Activated naive CD8-positive, alpha-beta T cell treated with anti-CD3 and anti-CD28 coated beads for 36 hours (primary cell): ENCODE data around the gene ARAP3. TPM values are rescaled to one million over a fixed set of nuclear protein-coding genes. Genes with fewer than 3 reads are reported as not detected.
A peak's percentile ranks its signal among the peaks of the same experiment; 100 is the strongest.
"Not testable (repeated sequence)": the region's sequence is repeated elsewhere in the genome, so short reads cannot be mapped to it uniquely, and the experiment has no call there.

Source experiments
- DNase-seq: peaks from one replicate; pipeline ENCODE4 v3.0.0; 2021
- H3K27ac Mint-ChIP-seq: one replicate; pipeline ENCODE4 v1.8.0; 2022; ENCODE audit warnings: mild to moderate bottlenecking, moderate library complexity, mixed read lengths
- H3K27me3 Mint-ChIP-seq: one replicate; pipeline ENCODE4 v1.8.0; 2022; ENCODE audit warnings: mild to moderate bottlenecking, mixed read lengths
- H3K36me3 Mint-ChIP-seq: one replicate; pipeline ENCODE4 v1.8.0; 2021; ENCODE audit warnings: mild to moderate bottlenecking, mixed read lengths
- H3K4me1 Mint-ChIP-seq: one replicate; pipeline ENCODE4 v1.8.0; 2021; ENCODE audit warnings: mixed read lengths
- H3K4me3 Mint-ChIP-seq: one replicate; pipeline ENCODE4 v1.8.0; 2022; ENCODE audit warnings: mild to moderate bottlenecking, moderate library complexity, mixed read lengths
- H3K9me3 Mint-ChIP-seq: one replicate; pipeline ENCODE4 v1.8.0; 2022; ENCODE audit warnings: mixed read lengths
- total RNA-seq, 2 experiments: library from RNA; stranded (reverse); gene quantifications; one replicate each; pipeline ENCODE4 v1.2.3, GENCODE V29; 2021

The ARAP3 gene
- total RNA-seq, 2 experiments from 2014 or later: 4.1 to 5.7 TPM

DNA sequence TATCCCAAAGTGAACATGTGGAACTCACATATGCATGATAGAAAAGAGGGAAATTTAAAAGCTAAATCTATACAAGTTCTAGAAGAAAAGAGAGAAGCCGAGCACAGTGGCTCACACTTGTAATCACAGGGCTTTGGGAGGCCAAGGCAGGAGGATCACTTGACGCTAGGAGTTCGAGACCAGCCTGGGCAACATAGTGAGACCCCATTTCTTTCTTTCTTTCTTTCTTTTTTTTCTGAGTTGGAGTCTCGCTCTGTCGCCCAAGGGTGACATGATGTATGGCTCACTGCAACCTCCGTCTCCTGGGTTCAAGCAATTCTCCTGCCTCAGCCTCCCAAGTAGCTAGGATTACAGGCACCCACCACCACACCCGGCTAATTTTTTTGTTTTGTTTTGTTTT, 72.1 kb downstream of the ARAP3 start:
- not testable (repeated sequence) for H3K27me3 Mint-ChIP-seq, H3K4me3 Mint-ChIP-seq, DNase-seq, H3K9me3 Mint-ChIP-seq
- Mint-ChIP-seq H3K27ac (peak overlapping the region; percentile 54), H3K36me3 (peaks cover 42% of the 10 kb centered on the region), H3K4me1 (peaks cover 77% of the 10 kb centered on the region)

DNA sequence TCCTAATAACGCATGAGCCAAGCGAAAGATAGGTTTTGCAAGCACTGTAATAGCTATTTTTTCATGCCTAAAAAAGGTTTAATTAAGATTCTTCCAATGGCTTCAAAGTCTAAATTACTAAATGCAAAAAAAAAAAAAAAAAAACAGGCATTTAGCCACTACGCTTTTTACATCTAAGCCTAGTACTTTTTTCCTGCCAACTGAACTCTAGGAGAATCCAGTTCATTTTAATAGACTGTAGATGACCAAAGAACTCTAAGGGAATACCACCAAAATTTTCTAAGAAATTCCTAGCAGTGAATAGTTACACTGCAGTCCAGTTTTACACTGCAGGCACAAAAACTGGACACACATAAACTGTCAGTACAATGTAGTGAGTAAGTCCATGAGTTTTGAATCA, 73.0 kb downstream of the ARAP3 start:
- Mint-ChIP-seq H3K27me3 (no peaks in the 10 kb centered on the region), H3K9me3 (peaks cover 2% of the 10 kb centered on the region), H3K27ac (peak overlapping the region; percentile 20), H3K4me3 (no peak overlapping the region), H3K36me3 (peaks cover 45% of the 10 kb centered on the region), H3K4me1 (peaks cover 80% of the 10 kb centered on the region)
- DNase-seq: no peak

DNA sequence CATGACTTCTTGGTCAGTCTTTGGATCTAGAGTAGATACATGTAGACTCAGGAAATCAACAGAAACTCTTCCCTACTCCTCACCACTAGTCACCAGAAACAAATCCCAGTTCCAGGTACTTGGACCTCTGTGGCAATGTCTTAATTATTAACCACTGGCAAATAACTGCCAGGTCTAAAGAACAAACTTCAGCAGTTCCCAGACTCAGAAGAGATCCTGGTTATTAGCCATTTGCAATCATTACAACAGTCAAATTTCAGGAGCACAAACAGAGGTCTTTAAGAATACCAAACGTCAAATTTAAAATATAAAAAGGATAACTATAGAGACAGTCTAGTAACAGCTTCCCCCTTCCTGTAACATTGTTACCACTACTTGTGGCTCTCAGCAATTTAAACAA, 73.5 kb downstream of the ARAP3 start:
- H3K4me1 Mint-ChIP-seq: peaks cover 82% of the 10 kb centered on the region
- peak overlapping the region; percentile 83 for H3K27ac Mint-ChIP-seq
- H3K27me3 Mint-ChIP-seq: no peaks in the 10 kb centered on the region
- peaks cover 2% of the 10 kb centered on the region for H3K9me3 Mint-ChIP-seq
- H3K4me3 Mint-ChIP-seq: no peak overlapping the region
- no peak for DNase-seq
- H3K36me3 Mint-ChIP-seq: peaks cover 45% of the 10 kb centered on the region

DNA sequence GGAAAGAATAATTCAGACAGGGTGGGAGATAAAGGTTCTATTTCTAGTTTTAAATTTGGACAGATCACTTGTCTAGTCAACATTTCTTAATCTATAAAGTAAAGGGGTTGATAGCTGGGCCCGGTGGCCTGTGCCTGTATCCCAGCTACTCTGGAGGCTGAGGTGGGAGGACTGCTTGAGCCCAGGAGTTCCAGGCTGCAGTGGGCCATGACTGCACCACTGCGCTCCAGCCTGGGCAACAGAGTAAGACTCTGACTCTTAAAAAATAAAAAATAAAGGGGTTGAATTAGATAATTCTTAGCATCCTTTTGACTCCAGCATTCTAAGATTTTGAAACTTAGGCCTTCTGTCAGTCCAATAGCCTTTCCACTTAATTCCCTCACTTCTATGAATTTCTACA, 74.0 kb downstream of the ARAP3 start:
- Mint-ChIP-seq H3K36me3 (peaks cover 41% of the 10 kb centered on the region), H3K27me3 (no peaks in the 10 kb centered on the region), H3K4me1 (peaks cover 81% of the 10 kb centered on the region), H3K9me3 (peaks cover 2% of the 10 kb centered on the region), H3K4me3 (no peak overlapping the region), H3K27ac (peak overlapping the region; percentile 92)
- DNase-seq: no peak

DNA sequence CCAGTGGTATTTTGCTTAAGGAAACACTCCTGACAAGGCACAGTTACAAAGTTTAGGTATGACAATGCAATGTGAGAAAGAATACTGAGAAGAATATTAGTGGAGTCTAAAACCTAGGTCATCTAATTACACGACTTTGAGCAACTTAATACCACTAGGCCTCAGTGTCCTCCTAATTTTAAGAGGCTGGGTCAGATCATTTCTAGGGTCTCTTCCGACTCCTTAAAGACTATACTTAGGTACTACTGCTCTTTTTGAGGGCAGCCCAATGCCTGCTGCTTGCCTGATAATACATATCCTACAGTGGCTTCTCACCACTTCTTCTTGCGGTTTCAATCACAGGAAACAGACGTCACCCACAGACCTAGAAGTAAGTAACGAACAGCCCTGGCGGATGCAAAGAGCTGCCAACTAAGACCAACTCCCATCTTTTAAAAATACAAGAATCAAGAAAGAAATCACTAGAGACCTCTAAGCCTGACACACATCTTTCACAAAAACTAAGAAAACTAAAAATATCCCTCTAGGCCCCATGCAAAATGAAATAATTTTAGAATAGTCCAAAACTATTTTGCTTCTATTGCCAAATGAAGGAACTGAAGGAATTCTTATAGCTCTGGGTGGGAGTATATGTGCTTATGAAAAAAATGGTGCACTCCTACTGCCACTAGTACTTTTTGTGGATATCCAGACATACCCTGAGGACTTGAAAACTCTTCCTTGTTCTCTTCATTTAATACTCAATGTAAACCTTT, 76.3 kb downstream of the ARAP3 start:
- peak overlapping the region; percentile 92 for H3K27ac Mint-ChIP-seq
- H3K9me3 Mint-ChIP-seq: peaks cover 2% of the 10 kb centered on the region
- peaks cover 83% of the 10 kb centered on the region for H3K4me1 Mint-ChIP-seq
- H3K4me3 Mint-ChIP-seq: peak overlapping the region; percentile 69
- peaks cover 33% of the 10 kb centered on the region for H3K36me3 Mint-ChIP-seq
- peak; percentile 66 for DNase-seq
- no peaks in the 10 kb centered on the region for H3K27me3 Mint-ChIP-seq

DNA sequence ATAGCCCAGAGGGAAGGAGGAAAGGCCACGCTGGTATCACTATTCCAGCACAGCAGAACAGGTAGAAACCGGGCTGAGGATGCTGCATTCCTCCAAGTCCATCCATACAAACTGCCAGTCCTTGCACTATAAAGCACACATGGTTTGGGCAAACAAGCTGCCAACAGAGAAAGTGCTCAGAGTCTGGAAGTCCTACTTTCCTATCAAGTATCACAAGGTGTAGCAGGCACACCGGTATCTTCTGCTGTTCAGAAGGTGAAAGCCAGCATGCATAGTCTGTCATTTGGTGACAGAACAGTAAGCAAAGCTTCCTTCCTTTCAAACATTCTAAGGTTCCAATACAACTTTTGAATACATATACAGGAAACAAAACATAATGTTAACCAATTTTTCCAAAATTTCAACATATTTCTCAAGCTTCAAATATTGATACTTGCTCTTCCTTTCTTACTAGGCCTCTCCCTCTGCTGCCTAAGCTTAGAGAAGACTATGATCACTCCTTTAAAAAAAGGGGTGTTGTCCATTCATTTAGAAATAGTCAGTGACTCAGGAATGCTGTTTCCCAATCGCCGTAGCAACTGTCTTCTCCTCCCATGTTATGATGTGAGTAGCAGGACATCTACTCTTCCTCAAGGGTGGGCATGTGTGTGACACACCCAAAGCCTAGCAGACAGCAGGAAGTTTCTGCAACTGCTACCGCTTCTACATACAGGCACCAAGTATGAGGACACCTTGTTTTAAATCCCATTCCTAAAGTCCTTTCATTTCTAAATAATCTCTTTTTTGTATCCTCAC, 77.9 kb downstream of the ARAP3 start:
- Mint-ChIP-seq H3K4me1 (peaks cover 88% of the 10 kb centered on the region), H3K4me3 (peak overlapping the region; percentile 55), H3K36me3 (peaks cover 28% of the 10 kb centered on the region), H3K27ac (peak overlapping the region; percentile 82), H3K9me3 (no peaks in the 10 kb centered on the region), H3K27me3 (no peaks in the 10 kb centered on the region)
- DNase-seq: no peak

Other genes with a start within 250 kb of the ARAP3 start
- under 1 TPM in 1 of 2 experiments, not detected in 1; 0.33 TPM for gene PCDHGC3, start 206.3 kb downstream of the ARAP3 start, total RNA-seq
- not detected for gene PCDHGC4, start 197.2 kb downstream of the ARAP3 start, total RNA-seq
- gene PCDHGC5, start 193.1 kb downstream of the ARAP3 start, total RNA-seq: not detected
- gene DIAPH1, start 63.2 kb downstream of the ARAP3 start, total RNA-seq: 100 to 1,000 TPM; 214 to 220 TPM
- 10 to 100 TPM; 83.4 to 84.6 TPM for gene HDAC3, start 45.4 kb downstream of the ARAP3 start, total RNA-seq
- 10 to 100 TPM; 26.8 to 27.3 TPM for gene RELL2, start 45.2 kb downstream of the ARAP3 start, total RNA-seq
- 10 to 100 TPM; 22.4 to 24.8 TPM for gene FCHSD1, start 30.8 kb downstream of the ARAP3 start, total RNA-seq
- gene PCDH1, start 196.2 kb upstream of the ARAP3 start, total RNA-seq: not detected
- gene DELE1, start 241.6 kb upstream of the ARAP3 start, total RNA-seq: 10 to 100 TPM; 46.4 to 51.6 TPM